HG02981 (cell line): Measurements from ENCODE around the gene ASCC3.
A peak's percentile ranks its signal among the peaks of the same experiment; 100 is the strongest.
"Not testable (repeated sequence)": the region's sequence is repeated elsewhere in the genome, so short reads cannot be mapped to it uniquely, and the experiment has no call there.

Experiments used
- ATAC-seq: cut with Tn5 transposase; IDR thresholded peaks from one replicate; pipeline ENCODE4 v1.9.1; 2021; ENCODE audit warnings: mild to moderate bottlenecking, moderate library complexity; ENCODE audit not compliant: unreplicated experiment

Gene ASCC3

GRCh38 chr6:100808638-100809275 is 72.4 kb downstream of the ASCC3 start:
- no peak for ATAC-seq

- no peak for ATAC-seq
Measured at GRCh38 chr6:100806296-100806695, 74.8 kb downstream of the ASCC3 start.

DNA sequence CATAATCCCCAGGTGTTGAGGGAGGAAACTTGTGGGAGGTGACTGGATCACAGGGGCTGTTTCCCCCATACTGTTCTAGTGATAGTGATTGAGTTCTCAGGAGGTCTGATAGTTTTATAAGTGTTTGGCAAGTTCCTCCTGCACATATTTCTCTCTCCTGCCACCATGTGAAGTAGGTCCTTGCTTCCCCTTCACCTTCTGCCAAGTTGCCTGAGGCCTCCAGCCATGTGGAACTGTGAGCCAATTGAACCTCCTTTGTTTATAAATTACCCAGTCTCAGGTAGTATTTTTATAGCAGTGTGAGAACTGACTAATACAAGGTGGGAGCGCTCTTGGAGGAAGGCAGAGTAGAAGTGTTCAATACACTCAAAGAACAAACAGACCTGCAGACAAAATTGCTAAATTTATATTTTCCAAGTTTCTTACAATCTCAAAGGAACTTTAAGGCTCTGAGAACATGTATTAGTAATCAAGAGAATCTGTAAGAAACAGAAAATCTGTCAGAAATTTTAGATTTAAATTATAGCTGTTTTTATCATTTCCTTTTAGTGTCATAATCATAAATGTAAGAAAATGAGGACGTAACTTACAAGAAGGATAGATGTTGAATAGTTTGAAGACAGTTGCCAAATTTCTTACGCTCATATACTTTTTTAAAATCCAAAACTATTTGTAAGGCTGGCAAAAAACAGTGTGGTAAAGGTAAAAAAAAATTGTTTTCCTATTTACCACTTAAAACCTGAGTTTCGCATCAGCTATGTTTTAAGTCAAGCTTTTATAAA is 77.7 kb downstream of the ASCC3 start:
- no peak for ATAC-seq

DNA sequence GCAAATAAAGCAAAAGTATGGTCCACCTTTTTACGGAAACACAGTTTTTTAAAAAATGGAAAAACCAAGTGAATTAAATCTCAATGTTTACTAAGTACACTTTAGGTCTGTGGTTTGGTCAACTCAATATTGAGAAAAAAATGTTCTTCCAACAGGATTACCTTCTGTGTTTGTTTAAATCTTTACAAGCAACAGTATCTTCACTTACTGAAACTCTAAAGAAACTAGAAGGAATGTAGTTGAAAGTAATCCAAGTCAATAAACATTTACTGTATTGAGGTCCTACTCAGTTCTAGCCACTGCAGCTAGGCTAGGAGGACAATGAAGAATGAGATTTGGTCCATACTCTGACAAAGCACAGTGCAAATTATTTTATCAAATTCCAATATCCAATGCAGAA is 80.1 kb downstream of the ASCC3 start:
- ATAC-seq: no peak

DNA sequence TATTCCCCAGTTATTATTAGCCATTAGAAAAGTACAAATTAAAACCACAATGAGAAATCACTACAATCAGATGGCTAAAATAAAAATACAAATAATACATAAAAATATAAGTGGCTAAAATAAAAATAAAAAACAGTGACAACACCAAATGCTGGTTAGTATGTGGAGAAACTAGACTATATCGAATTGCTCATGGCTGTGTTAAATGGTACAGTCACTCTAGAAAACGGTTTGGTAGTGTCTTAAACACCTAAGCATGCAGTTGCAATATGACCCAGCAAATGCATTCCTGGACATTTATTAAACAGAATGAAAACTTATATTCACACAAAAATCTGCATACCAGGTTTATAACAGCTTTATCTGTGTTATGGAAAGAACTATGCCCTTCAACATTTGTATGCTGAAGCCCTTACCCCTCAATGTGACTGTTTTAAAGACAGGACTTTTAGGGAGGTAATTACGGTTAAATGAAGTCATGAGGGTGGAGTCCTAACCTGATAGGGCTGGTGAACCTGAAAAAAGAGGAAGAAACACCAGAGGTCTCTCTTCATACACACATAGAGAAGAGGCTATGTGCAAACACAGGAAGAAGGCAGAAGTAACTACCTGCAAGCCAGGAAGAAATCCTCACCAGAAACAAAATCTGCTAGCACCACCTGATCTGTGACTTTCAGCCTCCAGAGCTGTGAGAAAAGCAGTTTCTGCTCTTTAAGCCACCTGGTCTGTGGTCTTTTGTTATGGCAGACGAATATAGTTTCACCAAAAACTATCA is 84.9 kb downstream of the ASCC3 start:
- ATAC-seq: peak; percentile 96

DNA sequence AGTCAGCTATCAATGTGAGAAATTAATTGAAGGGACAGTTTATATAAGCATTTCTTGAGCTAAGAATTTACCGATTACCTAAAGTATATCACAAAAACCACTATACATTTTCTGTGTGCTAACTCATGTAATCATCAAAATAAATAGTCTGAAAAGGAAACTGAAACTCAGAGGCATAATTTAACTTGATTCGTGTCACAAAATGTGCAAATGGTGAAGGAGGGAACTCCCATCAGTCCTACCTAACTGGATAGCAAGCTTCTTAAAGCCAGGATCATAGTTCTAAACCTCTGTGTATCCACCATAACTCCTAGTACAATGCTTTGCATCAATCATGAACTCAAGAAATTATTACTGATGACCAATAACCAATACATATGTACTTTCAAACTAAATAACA is 91.0 kb downstream of the ASCC3 start:
- no peak for ATAC-seq

GRCh38 chr6:100785982-100786381 is 95.1 kb downstream of the ASCC3 start:
- ATAC-seq: no peak

GRCh38 chr6:100780648-100781047 is 100.5 kb downstream of the ASCC3 start:
- ATAC-seq: no peak

DNA sequence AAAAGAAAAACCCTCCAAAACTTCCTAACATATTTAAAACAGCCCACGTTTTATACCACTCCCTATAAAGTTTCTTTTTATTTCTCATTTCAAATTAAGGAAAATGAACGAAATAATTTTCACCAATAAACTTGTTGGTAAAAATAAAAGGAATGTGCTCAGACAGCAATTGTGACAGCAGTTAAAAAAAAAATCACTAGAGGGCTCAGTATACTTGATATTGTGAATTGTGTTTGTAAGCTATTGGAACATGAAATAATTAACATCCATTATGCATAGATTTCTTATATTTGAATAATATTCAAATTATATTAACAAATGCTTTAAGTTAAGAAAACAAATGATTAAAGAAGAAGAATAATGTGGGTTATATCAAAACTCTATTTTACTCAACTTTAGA is 105.5 kb downstream of the ASCC3 start:
- no peak for ATAC-seq

GRCh38 chr6:100774681-100775080 is 106.4 kb downstream of the ASCC3 start:
- ATAC-seq: no peak

- ATAC-seq: no peak
Measured at GRCh38 chr6:100768816-100769351, 112.2 kb downstream of the ASCC3 start.

- no peak for ATAC-seq
Measured at GRCh38 chr6:100763617-100764241, 117.4 kb downstream of the ASCC3 start.

DNA sequence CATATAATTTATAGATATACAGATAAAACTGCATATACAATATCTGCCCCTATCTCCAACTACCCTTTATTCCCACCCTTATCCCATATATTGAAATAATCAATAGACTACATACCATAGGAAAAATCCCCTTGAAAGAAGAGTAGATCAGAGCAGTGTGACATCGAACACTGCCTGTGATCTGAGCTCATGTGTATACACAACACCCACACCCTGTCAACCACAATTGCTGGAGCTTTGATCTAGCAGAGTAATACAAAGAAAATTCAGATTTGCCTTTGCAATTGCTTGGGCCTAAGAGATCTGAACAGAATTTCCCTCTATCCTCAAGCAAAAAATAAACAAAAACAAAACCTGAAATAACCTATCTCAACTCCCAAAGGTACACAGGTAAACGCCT is 119.3 kb downstream of the ASCC3 start:
- ATAC-seq: no peak

- ATAC-seq: not testable (repeated sequence)
Measured at GRCh38 chr6:100758386-100758785, 122.7 kb downstream of the ASCC3 start.

GRCh38 chr6:100753421-100753820 is 127.7 kb downstream of the ASCC3 start:
- ATAC-seq: no peak

- ATAC-seq: no peak
Measured at GRCh38 chr6:100751590-100751989, 129.5 kb downstream of the ASCC3 start.

DNA sequence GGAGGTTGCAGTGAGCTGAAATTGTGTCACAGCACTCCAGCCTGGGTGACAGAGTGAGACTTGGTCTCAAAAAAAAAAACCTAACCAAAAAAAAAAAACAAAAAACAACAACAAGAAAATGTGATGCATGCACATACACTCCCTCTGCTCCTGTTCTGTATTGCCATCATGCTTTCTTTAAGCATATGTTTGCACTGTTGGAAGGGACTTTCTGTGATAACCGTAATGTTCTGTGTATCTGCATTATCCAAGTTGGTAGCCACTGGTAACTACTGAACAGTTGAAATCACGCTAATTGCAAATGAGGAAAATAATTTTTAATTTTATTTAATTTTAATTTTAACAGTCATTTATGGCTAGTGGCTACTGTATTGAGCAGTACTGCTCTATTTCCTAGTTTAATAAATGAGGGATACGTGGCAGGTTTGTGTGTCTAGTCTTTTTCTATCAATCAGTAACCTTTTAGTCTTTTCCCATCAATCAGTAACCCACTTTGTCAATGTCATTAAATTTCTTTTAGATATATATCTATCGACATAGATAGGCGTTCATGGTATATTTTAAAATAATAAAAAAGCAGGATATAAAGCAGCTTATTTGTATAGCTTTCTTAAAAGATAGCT is 135.6 kb downstream of the ASCC3 start:
- no peak for ATAC-seq

GRCh38 chr6:100740439-100740838 is 140.7 kb downstream of the ASCC3 start:
- ATAC-seq: no peak

GRCh38 chr6:100737720-100738119 is 143.4 kb downstream of the ASCC3 start:
- not testable (repeated sequence) for ATAC-seq

- no peak for ATAC-seq
Measured at GRCh38 chr6:100731411-100731810, 149.7 kb downstream of the ASCC3 start.
